Mucosa of descending colon (tissue), 3 donors: Measurements from ENCODE around the gene DDX47. TPM values are rescaled to one million over a fixed set of nuclear protein-coding genes. Genes with fewer than 3 reads are reported as not detected.
"Not testable (repeated sequence)": the region's sequence is repeated elsewhere in the genome, so short reads cannot be mapped to it uniquely, and the experiment has no call there.

Experiments used
- ATAC-seq: fragments of 200-7000 bp; cut with Tn5 transposase; one replicate; pipeline ENCODE4 v1.9.1; 2020; ENCODE audit warnings: mild to moderate bottlenecking, moderate library complexity
- DNase-seq, 3 donors: peaks; one replicate each; pipeline ENCODE4 v3.0.0-alpha.2; 2020
- H3K36me3 ChIP-seq: fragments of 200-600 bp; one replicate; pipeline ENCODE4 v1.8.0; 2021; ENCODE audit warnings: low read depth, mild to moderate bottlenecking
- H3K4me1 ChIP-seq: fragments of 200-600 bp; one replicate; pipeline ENCODE4 v1.8.0; 2021; ENCODE audit warnings: low read depth, mild to moderate bottlenecking
- H3K4me3 ChIP-seq: fragments of 200-600 bp; one replicate; pipeline ENCODE4 v1.8.0; 2021; ENCODE audit warnings: mild to moderate bottlenecking
- H3K9me3 ChIP-seq: fragments of 200-600 bp; one replicate; pipeline ENCODE4 v1.8.0; 2021; ENCODE audit warnings: mild to moderate bottlenecking
- intact Hi-C, 2 donors: fragments of 100-400 bp; cut with DNase I in 1 of 2; cut with micrococcal nuclease in 1 of 2; formaldehyde crosslinking; loops; one replicate each; pipeline versions ENCODE4 v1.11.0 to v1.11.1; 2022; cut with DNase I, micrococcal nuclease
- total RNA-seq, 3 donors: library from RNA; stranded (reverse); fragmentation: NEBNext Ultra II Directional in 2 of 3; extraction: Animal tissue kit (Norgen Biotek cat#: 25700) in 2 of 3; gene quantifications; one replicate each; pipeline versions ENCODE4 v1.2.1 to v1.2.4, GENCODE V29; 2021 to 2023
- TF ChIP-seq, protein P1 (sequence below): fragments of 200-600 bp; IDR thresholded peaks from one replicate; pipeline ENCODE4 v1.8.0; 2022; ENCODE audit warnings: antibody characterized with exemption, mild to moderate bottlenecking
- donor health status: DM: no; HTN: no; CAD: no; lungs with moderate emphysema.
- donor health status: DM: no; HTN: no; CAD: no.
- donor health status: DM: no; HTN: yes; CAD: no.

The DDX47 gene
- total RNA-seq, 3 donors from 2014 or later = 35.0 to 45.4 (median 40.9) TPM

- intact Hi-C loops = no loop called here
- no peak overlapping the region for H3K4me3 ChIP-seq
- DNase-seq (no peak), ATAC-seq (no peak)
- peaks cover 10% of the 10 kb centered on the region for H3K36me3 ChIP-seq
- no peaks in the 10 kb centered on the region for H3K9me3 ChIP-seq
- H3K4me1 ChIP-seq = peaks cover 9% of the 10 kb centered on the region
- TF ChIP-seq, protein P1, sequence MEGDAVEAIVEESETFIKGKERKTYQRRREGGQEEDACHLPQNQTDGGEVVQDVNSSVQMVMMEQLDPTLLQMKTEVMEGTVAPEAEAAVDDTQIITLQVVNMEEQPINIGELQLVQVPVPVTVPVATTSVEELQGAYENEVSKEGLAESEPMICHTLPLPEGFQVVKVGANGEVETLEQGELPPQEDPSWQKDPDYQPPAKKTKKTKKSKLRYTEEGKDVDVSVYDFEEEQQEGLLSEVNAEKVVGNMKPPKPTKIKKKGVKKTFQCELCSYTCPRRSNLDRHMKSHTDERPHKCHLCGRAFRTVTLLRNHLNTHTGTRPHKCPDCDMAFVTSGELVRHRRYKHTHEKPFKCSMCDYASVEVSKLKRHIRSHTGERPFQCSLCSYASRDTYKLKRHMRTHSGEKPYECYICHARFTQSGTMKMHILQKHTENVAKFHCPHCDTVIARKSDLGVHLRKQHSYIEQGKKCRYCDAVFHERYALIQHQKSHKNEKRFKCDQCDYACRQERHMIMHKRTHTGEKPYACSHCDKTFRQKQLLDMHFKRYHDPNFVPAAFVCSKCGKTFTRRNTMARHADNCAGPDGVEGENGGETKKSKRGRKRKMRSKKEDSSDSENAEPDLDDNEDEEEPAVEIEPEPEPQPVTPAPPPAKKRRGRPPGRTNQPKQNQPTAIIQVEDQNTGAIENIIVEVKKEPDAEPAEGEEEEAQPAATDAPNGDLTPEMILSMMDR = no peak
These were observed 6.7 kb downstream of the DDX47 start for GRCh38 chr12:12819752-12820311.

GRCh38 chr12:12820376-12820775 lies 7.2 kb downstream of the DDX47 start:
- not testable (repeated sequence) for ATAC-seq

GRCh38 chr12:12821975-12822374 lies 8.8 kb downstream of the DDX47 start:
- intact Hi-C loops = no loop called here
- DNase-seq = no peak
- no peaks in the 10 kb centered on the region for H3K9me3 ChIP-seq
- TF ChIP-seq, protein P1 = no peak
- no peak for ATAC-seq
- H3K4me1 ChIP-seq = no peaks in the 10 kb centered on the region
- H3K4me3 ChIP-seq = no peak overlapping the region
- H3K36me3 ChIP-seq = peaks cover 10% of the 10 kb centered on the region

More at GRCh38 chr12:12820376-12820775, 7.2 kb downstream of the DDX47 start:
- intact Hi-C loops, H3K9me3 ChIP-seq, H3K4me1 ChIP-seq, DNase-seq, H3K4me3 ChIP-seq: not testable (repeated sequence)
- H3K36me3 ChIP-seq = peaks cover 10% of the 10 kb centered on the region

DNA sequence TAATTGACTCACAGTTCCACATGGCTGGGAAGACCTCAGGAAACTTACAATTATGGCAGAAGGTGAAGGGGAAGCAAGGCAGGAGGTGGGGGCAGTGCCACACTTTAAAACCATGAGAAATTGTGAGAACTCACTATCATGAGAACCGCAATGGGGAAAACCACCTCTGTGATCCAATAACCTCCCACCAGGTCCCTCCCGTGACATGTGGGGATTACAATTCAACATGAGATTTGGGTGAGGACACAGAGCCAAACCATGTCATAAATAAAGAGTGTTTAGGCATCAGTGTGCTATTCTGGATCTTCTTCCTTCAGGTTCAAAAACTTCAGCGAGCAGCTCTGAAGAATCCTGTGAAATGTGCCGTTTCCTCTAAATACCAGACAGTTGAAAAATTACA lies 9.7 kb downstream of the DDX47 start:
- DNase-seq (no peak), ATAC-seq (no peak)
- Histone ChIP-seq H3K4me3 (no peak overlapping the region), H3K36me3 (peaks cover 19% of the 10 kb centered on the region), H3K4me1 (no peaks in the 10 kb centered on the region), H3K9me3 (no peaks in the 10 kb centered on the region)
- intact Hi-C loops = no loop called here
- TF ChIP-seq, protein P1 = no peak

DNA sequence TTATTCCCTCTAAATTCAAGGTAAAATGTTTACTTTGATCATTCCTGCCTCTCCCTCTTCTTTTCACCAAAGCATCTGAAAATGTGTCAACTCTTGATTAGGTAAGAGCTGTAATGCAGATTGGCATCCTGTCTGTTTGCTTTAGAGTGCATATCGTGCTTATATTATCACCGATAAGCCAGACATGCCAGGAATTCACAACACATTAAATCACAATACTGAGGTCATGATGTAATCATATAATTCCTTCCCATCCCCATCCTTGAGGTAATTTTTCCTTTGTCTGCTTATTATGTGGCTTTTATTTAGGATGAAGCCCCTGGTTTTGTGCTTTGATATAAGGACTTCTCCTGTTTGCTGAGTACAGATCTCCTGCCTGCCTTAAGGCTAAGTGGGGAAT lies 10.2 kb downstream of the DDX47 start:
- ATAC-seq = no peak
- TF ChIP-seq, protein P1 = no peak
- Histone ChIP-seq H3K36me3 (peaks cover 20% of the 10 kb centered on the region), H3K4me3 (no peak overlapping the region), H3K4me1 (no peaks in the 10 kb centered on the region), H3K9me3 (no peaks in the 10 kb centered on the region)
- intact Hi-C loops = no loop called here
- no peak for DNase-seq

GRCh38 chr12:12823811-12824210 lies 10.7 kb downstream of the DDX47 start:
- TF ChIP-seq, protein P1 = no peak
- intact Hi-C loops = no loop called here
- no peaks in the 10 kb centered on the region for H3K4me1 ChIP-seq
- DNase-seq (no peak), ATAC-seq (no peak)
- H3K9me3 ChIP-seq = no peaks in the 10 kb centered on the region
- H3K4me3 ChIP-seq = no peak overlapping the region
- H3K36me3 ChIP-seq = peaks cover 20% of the 10 kb centered on the region
